ENCODE data around the gene CYS1.
"Not testable (repeated sequence)": the region's sequence is repeated elsewhere in the genome, so short reads cannot be mapped to it uniquely, and the experiment has no call there.

Gene CYS1

DNA sequence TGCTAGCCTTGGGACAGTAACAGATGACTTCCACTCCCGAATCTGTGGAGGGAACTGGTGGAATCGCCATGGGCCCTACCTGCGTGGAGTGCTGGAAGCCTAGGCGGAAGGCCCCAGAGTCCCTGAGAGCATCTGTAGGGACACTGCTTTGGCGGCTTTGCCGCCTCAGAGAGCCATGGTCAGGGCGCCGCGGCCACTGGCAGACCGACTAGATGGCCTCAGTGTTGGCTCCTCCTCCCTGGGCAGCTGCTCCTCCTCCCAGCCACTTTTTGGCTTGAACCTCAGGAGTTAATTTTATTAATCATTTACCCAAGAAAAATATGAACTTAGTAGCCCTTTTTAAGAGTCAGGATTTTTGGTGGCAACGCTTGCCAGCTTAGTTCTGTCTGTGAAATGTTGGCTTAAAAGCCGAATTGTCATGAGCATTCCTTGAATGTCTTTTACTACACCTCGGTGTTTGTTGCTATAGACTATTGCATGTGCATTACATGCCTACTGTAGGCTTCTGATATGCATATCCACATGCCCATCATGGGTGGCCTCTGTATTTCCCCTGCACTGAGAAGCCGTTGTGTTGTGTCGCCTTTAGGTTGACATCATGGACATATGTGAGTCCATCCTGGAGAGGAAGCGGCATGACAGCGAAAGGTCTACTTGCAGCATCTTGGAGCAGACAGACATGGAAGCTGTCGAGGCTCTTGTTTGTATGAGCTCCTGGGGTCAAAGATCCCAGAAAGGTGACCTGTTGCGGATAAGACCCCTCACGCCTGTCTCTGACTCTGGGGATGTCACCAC lies 34.5 kb downstream of the CYS1 start:
- DNase-seq: no peak

DNA sequence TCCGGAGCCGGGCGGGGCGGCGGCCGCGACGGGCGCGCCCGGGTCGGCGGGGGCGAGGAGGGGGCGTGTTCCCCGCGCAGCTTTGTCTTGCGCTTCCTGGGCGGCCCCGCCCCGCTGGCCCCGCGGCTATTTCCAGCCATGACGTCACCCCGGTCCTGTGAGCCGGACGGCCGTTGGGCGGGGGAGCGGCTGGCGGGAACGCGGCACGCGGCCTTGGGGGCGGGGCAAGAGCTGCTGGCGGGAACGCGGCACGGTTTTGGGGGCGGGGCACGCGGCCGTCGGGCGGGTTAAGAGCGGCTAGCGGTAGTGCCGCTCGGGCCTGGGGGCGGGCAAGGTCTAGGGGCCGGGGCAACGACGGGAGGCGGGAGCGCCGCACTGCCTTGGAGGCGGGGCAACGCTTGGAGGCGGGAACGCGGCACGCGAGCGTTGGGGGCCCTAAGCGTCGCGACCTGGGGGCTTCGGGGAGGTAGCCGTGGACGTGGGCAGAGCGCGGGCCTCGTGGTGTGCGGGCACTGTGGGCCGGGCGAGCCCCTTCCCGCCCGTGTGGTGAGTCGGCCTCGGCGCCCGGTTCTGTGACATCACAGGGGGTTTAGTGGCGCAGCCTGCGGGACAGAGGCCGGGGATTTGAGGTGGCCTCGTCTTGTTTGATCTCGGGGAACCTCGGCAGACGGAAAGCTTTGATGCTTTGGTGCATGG lies 36.2 kb downstream of the CYS1 start:
- DNase-seq: peak; percentile 86

DNA sequence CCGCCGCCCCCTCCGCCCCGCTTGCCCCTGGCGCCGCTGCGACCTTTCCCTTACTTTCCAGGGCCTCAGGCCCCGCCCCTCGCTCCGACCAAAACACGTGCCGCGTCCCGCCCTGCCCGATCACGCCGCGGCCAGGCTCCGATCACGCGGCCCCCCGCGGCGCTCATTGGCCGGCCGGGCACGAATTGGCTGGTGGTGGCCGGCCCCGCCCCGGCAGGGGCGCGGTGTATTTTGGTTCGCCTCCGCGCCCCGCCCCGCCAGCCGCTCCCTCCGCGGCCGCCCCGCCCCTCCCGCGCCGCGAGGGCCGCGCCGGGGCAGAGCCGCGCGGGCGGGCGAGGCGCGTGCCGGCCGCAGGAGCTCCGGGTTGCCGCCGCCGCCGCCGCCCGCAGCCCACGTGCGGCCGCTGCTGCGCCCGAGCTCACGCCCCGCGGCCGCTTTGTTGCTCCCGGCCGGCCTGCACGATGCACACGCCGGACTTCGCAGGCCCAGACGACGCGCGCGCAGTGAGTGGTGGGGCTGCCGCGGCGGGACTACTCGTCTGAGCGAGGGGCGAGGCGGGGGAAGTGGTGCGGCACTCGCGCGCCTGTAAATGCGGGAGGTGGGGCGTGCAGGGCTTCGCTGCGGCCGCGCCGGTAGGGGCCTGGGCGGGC lies 36.8 kb downstream of the CYS1 start, which contains the start of gene KLF11:
KLF11 (plus strand) TSS at position 295 of the 650 bp plus-strand sequence; CDS start at position 462, 167 bp downstream.
- peak; percentile 76 for DNase-seq

DNA sequence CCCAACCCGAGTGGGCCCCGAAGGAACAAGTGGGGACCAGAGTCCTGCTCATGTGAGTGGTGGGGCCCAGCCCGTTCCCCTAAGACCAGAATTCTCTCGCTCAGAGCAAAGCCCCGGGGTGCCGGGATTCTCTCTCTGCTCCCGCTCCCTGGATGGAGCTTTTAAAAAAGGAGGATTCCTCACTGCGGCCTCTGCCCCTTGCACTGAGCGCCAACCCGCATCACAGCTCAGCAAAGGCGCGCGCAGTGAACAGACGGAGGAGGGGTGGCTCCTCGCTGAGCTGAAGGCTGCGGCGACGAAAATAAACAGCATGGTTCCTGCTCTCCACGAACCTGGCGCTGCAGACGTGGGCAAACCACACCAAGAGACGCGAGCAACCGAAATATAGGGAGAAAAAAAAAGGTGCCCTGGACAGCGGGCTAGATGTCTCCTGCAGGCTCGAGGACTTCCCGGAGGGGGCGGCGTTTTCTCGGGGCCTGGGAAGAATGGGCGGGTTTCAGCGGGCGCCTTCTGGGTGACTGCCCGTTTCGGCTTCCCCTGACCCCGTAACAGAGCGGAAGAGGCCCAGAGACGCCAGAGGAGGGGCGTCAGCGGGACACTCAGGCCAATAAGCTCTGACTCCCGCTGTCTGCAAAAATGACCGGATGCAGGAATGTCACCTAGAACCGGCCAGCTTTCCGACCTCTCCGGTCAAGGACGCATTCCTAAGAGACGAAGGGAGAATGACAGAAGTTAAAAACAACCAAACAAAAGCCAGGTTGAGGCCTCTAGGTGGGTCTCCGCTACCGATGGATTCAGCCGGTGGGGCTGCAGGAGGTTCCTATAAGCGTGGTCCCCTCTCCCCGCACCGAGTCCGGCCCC lies 37.7 kb downstream of the CYS1 start:
- DNase-seq: peak; percentile 21

DNA sequence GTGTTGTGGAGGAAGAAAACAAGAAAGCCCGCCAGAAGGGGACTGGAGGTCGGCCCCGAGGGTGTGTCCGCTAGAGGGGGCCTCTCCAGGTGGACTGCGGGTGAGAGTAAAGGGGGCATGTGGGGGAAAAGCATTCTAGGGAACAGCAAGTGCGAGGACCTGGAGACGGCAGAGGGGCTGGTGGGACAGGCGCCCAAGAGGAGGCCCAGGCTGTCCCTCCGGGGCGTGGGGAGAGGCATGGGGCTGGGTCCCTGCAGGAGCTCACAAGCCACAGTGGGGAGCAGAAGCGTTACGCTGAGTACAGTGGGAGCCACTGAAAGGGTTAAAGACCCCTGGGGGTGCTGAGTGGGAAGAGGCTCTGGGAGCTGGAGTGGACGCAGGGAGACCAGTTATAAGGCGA lies 38.5 kb downstream of the CYS1 start:
- DNase-seq: no peak

DNA sequence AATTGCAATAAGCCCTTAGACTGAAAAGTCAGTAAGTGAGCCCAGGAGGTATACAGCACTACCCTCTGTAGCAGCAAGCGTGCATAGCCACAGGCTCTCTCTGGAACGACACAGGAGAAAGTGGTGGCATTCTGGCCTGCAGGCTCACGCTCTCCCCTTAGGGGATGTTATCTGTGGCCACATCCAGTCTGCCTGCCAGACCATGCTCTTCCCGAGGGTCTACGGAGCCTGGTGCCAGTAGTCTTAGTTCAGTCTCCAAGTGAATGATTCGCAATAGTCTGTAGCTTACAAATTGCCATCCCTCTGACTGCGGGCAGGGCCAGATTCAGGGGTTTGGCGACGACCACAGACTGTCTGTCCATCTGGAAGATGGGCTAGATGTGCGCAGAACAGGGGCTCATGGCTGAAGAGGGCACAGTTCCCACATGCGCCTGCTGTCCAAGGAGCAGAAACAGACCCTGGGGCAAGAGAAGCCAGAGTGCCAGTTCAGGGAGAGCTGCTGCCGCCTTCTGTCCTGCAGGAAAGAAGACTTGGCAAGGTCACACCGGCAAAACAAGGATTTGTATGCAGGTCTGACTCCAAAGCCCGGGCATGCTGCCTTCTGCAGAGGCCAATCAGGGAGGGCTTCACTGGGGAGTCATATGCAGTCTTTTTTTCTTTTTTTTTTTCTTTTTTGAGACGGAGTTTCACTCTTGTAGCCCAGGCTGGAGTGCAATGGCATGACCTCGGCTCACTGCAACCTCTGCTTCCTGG lies 40.4 kb downstream of the CYS1 start:
- DNase-seq: no peak

DNA sequence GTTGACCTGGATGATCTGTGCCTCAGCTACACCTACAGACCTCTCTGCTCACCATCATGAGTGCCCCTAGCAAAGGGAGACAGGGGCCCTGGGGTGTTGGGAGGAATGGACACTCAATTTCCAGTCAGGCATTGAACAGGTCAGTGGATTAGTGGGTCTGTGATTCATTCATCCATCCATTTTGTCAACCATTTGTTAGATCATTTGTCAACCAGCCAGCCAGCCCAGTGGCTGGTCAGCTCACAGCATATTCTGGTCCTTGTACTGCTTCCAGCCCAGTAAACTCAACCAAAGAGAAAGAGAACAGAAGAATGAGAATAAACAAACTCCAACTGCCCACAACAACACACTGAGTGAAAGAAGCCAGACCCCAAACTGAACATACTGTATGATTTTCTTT lies 41.5 kb downstream of the CYS1 start:
- DNase-seq: no peak

DNA sequence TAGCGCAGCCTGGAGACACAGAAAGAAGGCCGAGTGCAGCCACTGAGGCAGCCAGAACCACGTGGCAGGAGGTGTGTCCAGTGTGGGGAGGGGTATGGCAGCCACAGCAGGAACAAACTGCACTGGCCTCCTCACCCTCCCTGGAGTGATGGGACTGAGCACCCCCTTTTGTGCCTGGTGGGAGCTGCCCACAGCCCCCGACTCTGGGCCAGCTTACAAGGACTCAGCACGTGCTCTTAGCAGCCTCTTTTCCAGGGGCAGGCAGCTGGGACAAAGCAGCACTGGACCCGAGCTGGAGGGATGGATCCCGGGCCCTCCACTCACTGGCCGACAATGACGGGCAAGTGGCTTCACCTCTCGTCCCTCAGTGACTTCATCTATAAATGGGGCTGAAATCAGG lies 42.1 kb downstream of the CYS1 start:
- DNase-seq: no peak

DNA sequence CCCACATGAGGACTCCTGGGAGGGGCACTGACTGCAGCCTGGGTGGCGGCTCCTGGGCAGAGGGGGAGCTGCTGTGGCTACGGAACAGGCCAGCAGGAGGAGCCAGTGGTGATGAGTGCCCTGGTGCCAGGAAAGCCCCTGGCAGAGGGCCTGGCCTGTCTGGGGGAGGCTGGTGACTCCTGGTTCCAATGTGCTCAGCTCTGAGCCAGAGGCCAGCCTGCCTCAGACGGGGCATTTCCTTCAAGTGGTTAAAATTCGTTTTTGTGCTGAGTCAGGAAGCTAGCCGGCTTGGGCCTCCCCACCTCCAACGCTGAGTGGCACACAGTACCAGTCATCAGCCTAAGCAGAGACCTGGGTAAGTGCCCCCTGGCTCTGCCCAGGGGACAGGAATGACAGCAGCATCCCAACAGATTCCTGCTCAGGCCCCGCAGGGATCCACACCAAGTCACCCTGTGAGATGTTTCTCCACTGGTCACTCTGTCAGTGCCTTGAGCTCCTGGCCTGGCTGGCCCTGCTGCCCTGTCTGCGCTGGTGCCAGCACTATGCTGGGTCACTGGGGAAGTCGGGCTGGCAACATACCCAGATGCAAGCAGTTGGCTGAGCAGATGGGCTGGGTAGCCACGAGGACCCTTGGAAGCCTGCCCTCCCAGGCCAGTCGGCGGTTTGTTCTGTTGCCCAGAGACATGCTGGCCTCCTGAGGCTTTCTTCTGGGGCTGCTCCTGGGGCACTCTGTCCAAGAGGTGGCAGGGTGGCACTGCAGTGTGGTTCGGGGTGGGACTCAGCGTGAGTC lies 43.9 kb downstream of the CYS1 start:
- peak; percentile 3 for DNase-seq

DNA sequence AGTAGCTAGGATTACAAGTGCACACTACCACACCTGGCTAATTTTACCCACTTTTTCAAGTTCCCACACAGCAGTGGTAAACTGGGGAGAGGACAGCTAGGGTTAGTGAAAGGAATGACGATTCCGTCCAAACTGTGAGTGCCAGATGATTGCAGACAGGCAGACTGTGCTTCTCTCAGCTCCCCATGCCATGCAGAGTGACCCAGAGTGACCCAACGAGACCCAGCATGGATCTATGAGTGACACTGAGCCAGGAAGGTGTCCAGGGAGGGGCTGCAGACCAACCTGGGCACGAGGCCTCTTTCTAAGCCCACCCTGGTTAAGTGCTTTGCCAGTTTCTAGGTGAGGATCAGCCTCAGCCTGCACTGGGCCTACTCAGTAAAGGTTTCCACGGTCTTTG lies 44.6 kb downstream of the CYS1 start:
- DNase-seq: no peak

DNA sequence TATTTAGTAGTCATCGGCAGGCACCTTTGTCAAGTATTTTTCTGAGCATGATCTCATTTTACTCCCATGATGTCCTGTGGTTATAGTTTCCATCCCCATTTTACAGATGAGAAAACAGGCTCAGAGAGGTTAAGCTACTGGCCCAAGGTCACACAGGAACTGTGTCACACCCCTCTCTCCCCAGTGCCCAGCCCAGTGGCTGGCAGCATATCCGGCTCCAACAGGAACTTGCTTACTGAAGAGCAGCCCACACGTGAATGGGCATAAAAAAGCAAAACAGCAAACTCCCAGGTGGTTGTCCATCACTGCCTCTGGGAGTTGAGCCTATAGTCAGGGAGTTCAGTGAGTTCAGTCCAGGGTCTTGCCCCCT lies 45.2 kb downstream of the CYS1 start:
- DNase-seq: no peak

DNA sequence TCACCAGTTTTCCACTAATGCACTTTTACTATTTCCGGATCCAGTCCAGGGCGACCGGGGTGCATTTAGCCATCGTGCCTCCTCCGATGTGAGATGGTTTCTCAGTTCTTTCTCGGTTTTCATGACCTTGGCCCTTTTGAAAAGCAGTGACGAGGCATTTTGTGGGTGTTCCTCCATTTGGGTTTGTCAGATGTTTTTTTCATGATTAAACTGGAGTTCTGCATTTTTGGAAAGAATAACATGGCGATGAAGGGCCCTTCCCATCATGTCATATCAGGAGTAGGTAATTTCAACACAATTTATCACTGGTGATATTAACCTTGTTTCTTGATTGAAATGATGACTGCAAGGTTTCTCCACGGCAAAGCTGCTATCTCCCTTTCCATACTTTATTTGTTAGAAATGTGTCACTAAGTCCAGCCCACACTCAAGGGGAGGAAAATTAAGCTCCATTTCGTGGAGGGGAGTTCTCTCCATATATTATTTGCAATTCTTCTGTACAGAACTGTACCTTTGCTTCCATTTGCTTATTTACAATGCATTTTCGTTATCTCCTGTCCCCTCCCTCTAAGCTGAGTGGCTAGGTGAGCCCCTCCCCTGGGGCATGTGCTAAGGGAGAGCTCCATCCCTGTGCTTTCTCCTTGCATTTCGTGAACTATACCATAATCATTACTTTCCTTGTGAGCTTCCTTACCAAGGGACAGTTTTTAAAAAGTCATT lies 45.7 kb downstream of the CYS1 start:
- DNase-seq: no peak

DNA sequence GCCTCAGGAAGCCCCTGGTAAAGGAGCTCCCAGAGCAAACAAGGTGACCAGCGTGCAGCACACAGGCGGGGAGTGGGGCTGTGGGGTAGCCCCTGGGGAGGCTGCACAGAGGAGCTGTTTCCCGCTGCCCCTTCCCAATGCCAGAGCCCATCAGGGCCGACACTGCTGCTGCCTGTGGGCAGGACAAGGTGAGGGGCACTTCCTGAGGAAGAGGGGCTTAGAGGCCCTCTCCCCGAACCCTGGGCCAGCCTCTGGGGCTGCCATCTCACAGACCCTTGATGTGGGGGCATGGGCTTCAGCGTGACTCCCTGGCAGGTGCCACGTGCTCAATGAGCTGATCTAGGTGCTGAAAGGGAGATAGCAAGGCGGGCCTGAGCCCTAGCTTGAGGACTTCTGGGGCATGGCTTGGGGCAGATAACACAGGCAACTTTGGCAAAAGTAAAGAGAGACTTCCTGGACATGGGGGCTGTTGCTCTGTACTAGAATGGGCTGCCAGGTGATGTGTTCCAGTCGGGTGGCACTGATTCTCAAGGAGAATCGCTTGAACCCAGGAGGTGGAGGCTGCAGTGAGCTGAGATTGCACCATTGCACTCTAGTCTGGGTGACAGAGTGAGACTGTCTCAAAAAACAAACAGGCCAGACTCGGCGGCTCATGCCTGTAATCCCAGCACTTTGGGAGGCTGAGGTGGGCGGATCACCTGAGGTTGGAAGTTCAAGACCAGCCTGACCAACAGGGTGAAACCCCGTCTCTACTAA lies 46.8 kb downstream of the CYS1 start:
- DNase-seq: no peak

DNA sequence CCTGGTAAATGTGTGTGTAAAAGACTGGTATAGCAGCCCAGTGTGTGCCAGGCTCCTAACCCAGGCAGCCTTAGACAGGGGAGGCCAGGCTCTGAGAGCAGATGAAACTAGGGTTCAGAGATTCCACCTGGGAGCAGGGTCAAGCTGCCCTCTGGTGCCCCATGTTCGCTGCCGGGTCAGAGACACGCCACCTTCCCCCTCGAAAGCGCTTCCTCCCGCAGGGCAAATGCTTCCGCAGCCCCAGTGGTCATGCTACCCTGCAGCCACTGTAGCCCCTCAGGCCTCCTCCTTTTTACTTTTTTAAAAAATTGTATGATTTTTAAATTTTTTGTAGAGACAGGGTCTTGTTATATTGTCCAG lies 47.5 kb downstream of the CYS1 start:
- DNase-seq: no peak

DNA sequence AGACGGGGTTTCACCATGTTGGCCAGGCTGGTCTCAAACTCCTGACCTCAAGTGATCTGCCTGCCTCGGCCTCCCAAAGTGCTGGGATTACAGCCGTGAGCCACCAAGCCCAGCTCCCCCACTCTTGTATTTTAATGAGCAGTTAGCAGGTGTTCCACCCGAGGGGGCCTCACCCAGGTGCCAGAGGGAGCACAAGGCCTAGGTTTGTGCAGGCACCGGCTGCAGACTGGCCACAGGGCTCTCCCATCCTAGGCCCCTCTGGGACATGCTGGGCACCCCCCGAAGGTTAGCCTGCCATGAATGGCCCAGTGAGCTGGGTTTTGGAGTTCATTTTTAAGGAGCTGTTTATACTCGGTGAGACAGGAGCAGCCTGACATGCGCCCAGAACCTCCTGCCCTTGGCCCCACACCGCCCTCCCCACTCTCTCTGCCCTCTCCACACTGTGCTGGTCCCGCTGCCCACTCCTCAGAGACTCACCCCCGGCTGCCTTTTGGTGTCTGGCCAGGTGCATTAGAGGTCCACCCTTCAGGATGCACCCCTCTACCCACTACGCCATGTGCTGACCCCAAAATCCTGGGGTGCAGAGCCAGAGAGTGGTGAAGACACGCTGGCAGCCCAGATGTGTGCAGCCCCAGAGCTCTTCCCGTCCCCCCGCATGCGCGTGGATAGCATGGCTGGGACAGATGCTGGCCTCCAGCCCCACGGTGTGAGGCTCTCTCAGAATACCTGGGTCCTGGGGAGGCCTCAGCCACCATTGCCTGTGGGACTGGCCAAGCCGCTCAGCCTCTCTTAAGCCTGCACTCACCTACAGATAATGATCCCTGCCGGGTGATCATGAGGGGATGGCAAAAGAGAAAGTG lies 48.1 kb downstream of the CYS1 start:
- no peak for DNase-seq

DNA sequence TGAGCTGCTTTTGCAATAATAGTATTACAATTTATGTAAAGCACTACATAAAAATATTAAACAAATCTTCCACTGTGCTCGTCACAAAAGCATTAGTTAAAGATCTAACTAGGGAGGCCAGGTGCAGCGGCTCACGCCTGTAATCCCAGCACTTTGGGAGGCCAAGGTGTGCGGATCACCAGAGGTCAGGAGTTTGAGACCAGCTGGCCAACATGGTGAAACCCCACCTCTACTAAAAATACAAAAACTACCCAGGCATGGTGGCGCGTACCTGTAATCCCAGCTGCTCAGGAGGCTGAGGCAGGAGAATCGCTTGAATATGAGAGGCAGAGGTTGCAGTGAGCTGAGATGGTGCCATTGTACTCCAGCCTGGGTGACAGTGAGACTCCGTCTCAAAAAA lies 49.4 kb downstream of the CYS1 start:
- not testable (repeated sequence) for DNase-seq

DNA sequence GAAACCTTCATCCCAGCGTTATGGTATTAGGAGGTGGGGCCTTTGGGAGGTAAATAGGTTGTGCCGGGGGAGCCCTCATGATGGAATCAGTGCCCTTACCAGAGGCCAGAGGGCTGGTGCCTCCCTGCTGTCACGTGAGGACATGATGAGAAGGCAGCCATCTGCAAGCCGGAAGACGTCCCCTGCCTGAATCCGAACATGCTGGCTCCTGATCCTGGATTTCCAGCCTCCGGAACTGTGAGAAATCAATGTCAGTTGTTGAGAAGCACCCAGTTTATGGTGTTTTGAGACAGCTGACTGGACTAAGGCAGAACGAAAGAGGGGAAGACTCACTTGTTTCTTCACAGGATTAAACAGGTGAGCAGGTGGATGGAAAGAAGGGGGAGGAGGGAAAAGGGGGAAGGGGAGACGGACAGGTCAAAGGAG lies 49.9 kb downstream of the CYS1 start:
- DNase-seq: no peak

DNA sequence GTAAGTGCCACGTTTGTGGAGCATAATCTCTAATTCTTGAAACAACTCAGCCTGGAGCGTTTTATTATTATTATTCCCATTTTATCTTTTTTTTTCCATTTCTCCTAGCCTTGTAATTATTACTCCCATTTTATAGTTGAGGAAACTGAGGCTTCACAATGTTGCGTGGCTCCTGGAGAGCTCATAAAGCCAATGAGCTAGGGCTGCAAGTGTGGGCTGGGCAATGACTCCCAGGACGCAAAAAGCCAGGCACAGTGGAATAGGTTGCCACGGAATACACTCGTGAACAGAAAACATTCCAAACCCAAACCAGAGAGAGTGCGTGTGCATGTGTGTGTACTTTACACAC lies 50.4 kb downstream of the CYS1 start:
- no peak for DNase-seq

All from GF-D8 (cell line).